HG03280 (cell line): Measurements from ENCODE around the gene MAPK7.

Source experiments
- ATAC-seq: cut with Tn5 transposase; IDR thresholded peaks from one replicate; pipeline ENCODE4 v1.9.1; 2021; ENCODE audit warnings: mild to moderate bottlenecking, moderate library complexity; ENCODE audit not compliant: unreplicated experiment

The MAPK7 gene

GRCh38 chr17:19362277-19363113, 15.8 kb upstream of the MAPK7 start, which contains the start of gene B9D1:
TSS of gene B9D1 (minus strand) at chr17:19362723. CDS start at chr17:19362569, 154 bp downstream.
- ATAC-seq = peak; percentile 81

- no peak for ATAC-seq
These were observed 15.2 kb upstream of the MAPK7 start for GRCh38 chr17:19363114-19363438.

GRCh38 chr17:19363460-19364035, 14.8 kb upstream of the MAPK7 start:
- no peak for ATAC-seq

GRCh38 chr17:19364699-19365498, 13.4 kb upstream of the MAPK7 start:
- no peak for ATAC-seq

GRCh38 chr17:19365499-19365817, 12.8 kb upstream of the MAPK7 start:
- no peak for ATAC-seq

- ATAC-seq = no peak
These were observed 12.3 kb upstream of the MAPK7 start for GRCh38 chr17:19365833-19366636.

GRCh38 chr17:19366637-19366972, 11.7 kb upstream of the MAPK7 start:
- no peak for ATAC-seq

GRCh38 chr17:19368229-19368628, 10.1 kb upstream of the MAPK7 start:
- ATAC-seq = no peak

GRCh38 chr17:19369107-19369778, 9.1 kb upstream of the MAPK7 start:
- no peak for ATAC-seq

GRCh38 chr17:19369846-19370492, 8.3 kb upstream of the MAPK7 start:
- ATAC-seq = no peak

GRCh38 chr17:19370493-19370960, 7.8 kb upstream of the MAPK7 start:
- ATAC-seq = no peak

- no peak for ATAC-seq
These were observed 6.9 kb upstream of the MAPK7 start for GRCh38 chr17:19371259-19372010.

GRCh38 chr17:19372011-19372370, 6.3 kb upstream of the MAPK7 start:
- ATAC-seq = no peak

- ATAC-seq = no peak
These were observed 5.9 kb upstream of the MAPK7 start for GRCh38 chr17:19372439-19372838.

GRCh38 chr17:19372866-19373504, 5.3 kb upstream of the MAPK7 start:
- no peak for ATAC-seq

GRCh38 chr17:19374136-19374535, 4.2 kb upstream of the MAPK7 start:
- no peak for ATAC-seq

GRCh38 chr17:19375732-19376131, 2.6 kb upstream of the MAPK7 start:
- no peak for ATAC-seq

- ATAC-seq = no peak
These were observed 1.5 kb upstream of the MAPK7 start for GRCh38 chr17:19376811-19377210.
